GM23338 (cell line): ENCODE measurements around the gene MYD88. TPM values are rescaled to one million over a fixed set of nuclear protein-coding genes. Genes with fewer than 3 reads are reported as not detected.

Experiments used
- ATAC-seq: fragments of 200-7000 bp; cut with Tn5 transposase; 3 replicates; pipeline ENCODE4 v1.9.1; 2020
- DNase-seq: peaks from one replicate; pipeline ENCODE4 v3.0.0-alpha.2; 2015; ENCODE audit warnings: low spot score
- H2AFZ ChIP-seq: fragments of 200-600 bp; sonication (generic); 2 replicates; pipeline ENCODE4 v1.8.0; 2016; ENCODE audit warnings: antibody characterized with exemption, mild to moderate bottlenecking, moderate library complexity
- H3F3A ChIP-seq: fragments of 200-600 bp; sonication (generic); replicated peaks from 2 replicates; pipeline ENCODE4 v1.8.0; 2017; ENCODE audit warnings: antibody characterized with exemption, mixed run types, low read depth
- H3K27ac ChIP-seq: fragments of 200-600 bp; sonication (generic); 2 replicates; pipeline ENCODE4 v1.6.1; 2016; ENCODE audit warnings: low read depth
- H3K27me3 ChIP-seq: fragments of 200-600 bp; sonication (generic); 2 replicates; pipeline ENCODE4 v1.8.0; 2016; ENCODE audit warnings: mild to moderate bottlenecking, mixed run types, moderate library complexity; ENCODE audit not compliant: insufficient read depth
- H3K36me3 ChIP-seq: fragments of 200-600 bp; sonication (generic); 2 replicates; pipeline ENCODE4 v1.8.0; 2016; ENCODE audit warnings: mild to moderate bottlenecking; ENCODE audit not compliant: insufficient read depth
- H3K4me1 ChIP-seq: fragments of 200-600 bp; sonication (generic); 2 replicates; pipeline ENCODE4 v1.8.0; 2016; ENCODE audit warnings: mild to moderate bottlenecking, moderate library complexity; ENCODE audit not compliant: insufficient read depth
- H3K4me2 ChIP-seq: fragments of 200-600 bp; sonication (generic); 2 replicates; pipeline ENCODE4 v1.7.1; 2017; ENCODE audit warnings: mixed run types
- H3K4me3 ChIP-seq: fragments of 200-600 bp; sonication (generic); 2 replicates; pipeline ENCODE4 v1.6.1; 2016; ENCODE audit warnings: mixed run types
- H3K79me2 ChIP-seq: fragments of 200-600 bp; sonication (generic); replicated peaks from 2 replicates; pipeline ENCODE4 v1.8.0; 2017; ENCODE audit warnings: mild to moderate bottlenecking; ENCODE audit not compliant: insufficient read depth
- H3K9me2 ChIP-seq: fragments of 200-600 bp; sonication (generic); 2 replicates; pipeline ENCODE4 v1.8.0; 2017; ENCODE audit not compliant: insufficient read depth
- H4K20me1 ChIP-seq: fragments of 200-600 bp; sonication (generic); replicated peaks from 2 replicates; pipeline ENCODE4 v1.8.0; 2017; ENCODE audit warnings: mild to moderate bottlenecking; ENCODE audit not compliant: insufficient read depth
- H3K27ac Mint-ChIP-seq: 2 replicates; pipeline ENCODE4 v1.8.0; 2020; ENCODE audit warnings: inconsistent platforms, mild to moderate bottlenecking, moderate library complexity, mixed read lengths
- H3K27me3 Mint-ChIP-seq: 3 replicates; pipeline ENCODE4 v1.8.0; 2022; ENCODE audit warnings: low read depth, mild to moderate bottlenecking, moderate library complexity, mixed read lengths, inconsistent platforms; ENCODE audit not compliant: insufficient read depth, poor library complexity
- H3K36me3 Mint-ChIP-seq: 3 replicates; pipeline ENCODE4 v1.8.0; 2021; ENCODE audit warnings: low read depth, mild to moderate bottlenecking, inconsistent platforms, moderate library complexity, mixed read lengths
- H3K4me1 Mint-ChIP-seq: 3 replicates; pipeline ENCODE4 v1.8.0; 2020; ENCODE audit warnings: mild to moderate bottlenecking, inconsistent platforms, mixed read lengths
- H3K4me3 Mint-ChIP-seq: 3 replicates; pipeline ENCODE4 v1.8.0; 2021; ENCODE audit warnings: moderate library complexity, mild to moderate bottlenecking, inconsistent platforms, mixed read lengths
- H3K9me3 Mint-ChIP-seq: 3 replicates; pipeline ENCODE4 v1.8.0; 2020; ENCODE audit warnings: moderate library complexity, mild to moderate bottlenecking, inconsistent platforms, mixed read lengths
- CREB1 ChIP-seq: fragments of 250-450 bp; sonication (Bioruptor Pico); IDR thresholded peaks from 2 replicates; pipeline ENCODE4 v1.5.0; 2020; ENCODE audit warnings: low read depth, mild to moderate bottlenecking, moderate library complexity
- CTCF ChIP-seq, 2 experiments: fragments of 200-600 bp in 1 of 2; sonication (generic) in 1 of 2; conservative IDR thresholded peaks; 2 replicates each; pipeline versions ENCODE4 v1.5.1 to v1.6.1; 2016 to 2017; ENCODE audit warnings: antibody characterized with exemption in 2 of 2, low read depth in 2 of 2, mild to moderate bottlenecking in 2 of 2, moderate library complexity in 1 of 2
- ETS1 ChIP-seq: IDR thresholded peaks from 2 replicates; pipeline ENCODE4 v1.6.1; 2016; ENCODE audit warnings: antibody characterized with exemption
- EZH2 ChIP-seq: fragments of 200-600 bp; sonication (generic); IDR thresholded peaks from one replicate; pipeline ENCODE4 v1.8.0; 2017; ENCODE audit warnings: antibody characterized with exemption, mild to moderate bottlenecking, low read depth; ENCODE audit not compliant: unreplicated experiment
- EZH2phosphoT487 ChIP-seq: fragments of 200-600 bp; sonication (generic); IDR thresholded peaks from one replicate; pipeline ENCODE4 v1.8.1; 2018; ENCODE audit warnings: antibody characterized with exemption; ENCODE audit not compliant: unreplicated experiment
- JUNB ChIP-seq: IDR thresholded peaks from one replicate; pipeline ENCODE4 v1.6.1; 2016; ENCODE audit warnings: antibody characterized with exemption; ENCODE audit not compliant: unreplicated experiment
- NANOG ChIP-seq: IDR thresholded peaks from 2 replicates; pipeline ENCODE4 v1.6.1; 2016; ENCODE audit warnings: antibody characterized with exemption, borderline replicate concordance
- POLR2AphosphoS5 ChIP-seq: IDR thresholded peaks from 2 replicates; pipeline ENCODE4 v1.6.1; 2016; ENCODE audit warnings: antibody characterized with exemption, low read depth
- REST ChIP-seq: IDR thresholded peaks from one replicate; pipeline ENCODE4 v1.6.1; 2018; ENCODE audit warnings: antibody characterized with exemption; ENCODE audit not compliant: unreplicated experiment
- STAT1 ChIP-seq: IDR thresholded peaks from one replicate; pipeline ENCODE4 v1.6.1; 2016; ENCODE audit warnings: antibody characterized with exemption; ENCODE audit not compliant: unreplicated experiment
- ZNF114 ChIP-seq: fragments of 250-450 bp; sonication (Bioruptor Pico); IDR thresholded peaks from 2 replicates; pipeline ENCODE4 v1.5.0; 2020; ENCODE audit warnings: mild to moderate bottlenecking, moderate library complexity
- ZNF331 ChIP-seq: fragments of 250-450 bp; sonication (Bioruptor Pico); IDR thresholded peaks from 2 replicates; pipeline ENCODE4 v1.5.0; 2020; ENCODE audit warnings: low read depth, mild to moderate bottlenecking, moderate library complexity
- ZNF462 ChIP-seq: fragments of 250-450 bp; sonication (Bioruptor Pico); IDR thresholded peaks from 2 replicates; pipeline ENCODE4 v1.5.0; 2020; ENCODE audit warnings: mild to moderate bottlenecking, moderate library complexity
- polyA plus RNA-seq: library from polyadenylated mRNA; unstranded; fragments of >200 nt; fragmentation: Nextera tagmentation; extraction: Ambion mirVana; gene quantifications from 2 replicates; pipeline ENCODE4 v1.2.1, GENCODE V29; 2016
- total RNA-seq: library from RNA; depleted of rRNA; stranded (reverse); fragments of >200 nt; shearing (Covaris generic); gene quantifications from 2 replicates; pipeline ENCODE4 v1.2.3, GENCODE V29; 2014

MYD88 gene
- total and polyA plus RNA-seq, 2 experiments from 2014 or later: 15.5 to 26.0 TPM

GRCh38 chr3:38155825-38156224 is 17.4 kb downstream of the MYD88 start:
- ATAC-seq (no peak), DNase-seq (no peak)
- no peaks in the 10 kb centered on the region for H3K27me3 ChIP-seq
- TF ChIP-seq STAT1 (no peak), ZNF114 (no peak), EZH2phosphoT487 (no peak), JUNB (no peak), ZNF462 (CRISPR knock-in tag) (no peak), ETS1 (no peak), NANOG (no peak), POLR2AphosphoS5 (no peak), REST (no peak), CTCF (conservative IDR thresholded peaks at IDR 0.05; ENCODE audit: low read depth in 2 of 2) (no peak), EZH2 (no peak), ZNF331 (CRISPR knock-in tag) (no peak), CREB1 (CRISPR knock-in tag) (no peak)
- no peaks in the 10 kb centered on the region for H3K4me1 ChIP-seq
- Mint-ChIP-seq H3K27me3 (peaks cover 3% of the 10 kb centered on the region), H3K4me1 (peaks cover 4% of the 10 kb centered on the region; the same call in 1 of the 3 replicates), H3K27ac (no peak overlapping the region), H3K9me3 (no peaks in the 10 kb centered on the region), H3K36me3 (no peaks in the 10 kb centered on the region), H3K4me3 (no peak overlapping the region)
- H2AFZ ChIP-seq: no peak overlapping the region
- no peak overlapping the region for H3K4me2 ChIP-seq
- H3K79me2 ChIP-seq: no peaks in the 10 kb centered on the region
- no peak overlapping the region for H3K27ac ChIP-seq
- H3K4me3 ChIP-seq: no peak overlapping the region
- H3F3A ChIP-seq: peaks cover 6% of the 10 kb centered on the region; the same call in 1 of the 2 replicates
- no peaks in the 10 kb centered on the region for H3K36me3 ChIP-seq
- H4K20me1 ChIP-seq: no peaks in the 10 kb centered on the region
- H3K9me2 ChIP-seq: peaks cover 12% of the 10 kb centered on the region
